Measurements from ENCODE around the gene TIE1. TPM values are rescaled to one million over a fixed set of nuclear protein-coding genes. Genes with fewer than 3 reads are reported as not detected.

Gene TIE1
- total RNA-seq, 1 donor from 2014 or later = 49.6 TPM

- no peak overlapping the region for H3K27ac ChIP-seq (ENCODE audit: low read depth, low read length)
- H3K4me3 ChIP-seq (ENCODE audit: low read length in 3 of 3) = no peak overlapping the region
- no peaks in the 10 kb centered on the region for H3K36me3 ChIP-seq (ENCODE audit: control insufficient read depth in 3 of 3, insufficient read depth in 3 of 3, low read length in 3 of 3)
- H3K27me3 ChIP-seq (ENCODE audit: control insufficient read depth in 3 of 3, insufficient read depth in 3 of 3, low read length in 3 of 3) = no peaks in the 10 kb centered on the region
- H3K4me1 ChIP-seq (ENCODE audit: control insufficient read depth in 3 of 3, insufficient read depth in 3 of 3, low read length in 3 of 3) = peaks cover 10 to 16% (median 13%) of the 10 kb centered on the region in 3 donors
- H3K9me3 ChIP-seq (ENCODE audit: control insufficient read depth in 3 of 3, low read length in 3 of 3) = no peaks in the 10 kb centered on the region
- H3K9ac ChIP-seq (ENCODE audit: low read depth in 1 of 3, low read length in 3 of 3) = no peak overlapping the region
Measured at GRCh38 chr1:43354936-43355335, 54.2 kb downstream of the TIE1 start.

DNA sequence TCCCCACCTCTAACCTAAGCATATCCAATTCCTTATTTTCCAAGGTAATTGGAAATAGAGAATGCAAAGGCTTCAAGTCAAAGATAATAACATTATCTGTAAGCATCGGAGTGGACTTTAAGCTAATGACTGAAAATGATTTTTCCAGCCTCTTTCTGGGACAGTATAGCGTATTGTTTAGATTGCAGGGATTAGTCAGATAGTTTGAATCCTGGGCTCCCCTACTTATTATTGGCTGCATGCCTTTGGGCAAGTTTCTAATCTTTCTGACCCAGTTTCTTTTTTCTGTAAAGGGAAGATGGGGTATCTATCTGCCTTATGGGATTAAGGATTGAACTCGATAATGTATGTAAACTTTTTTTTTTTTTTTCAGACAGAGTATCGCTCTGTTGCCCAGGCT, 56.5 kb downstream of the TIE1 start:
- H3K4me3 ChIP-seq (ENCODE audit: low read length in 3 of 3) = no peak overlapping the region
- no peak overlapping the region for H3K27ac ChIP-seq (ENCODE audit: low read depth, low read length)
- H3K9ac ChIP-seq (ENCODE audit: low read depth in 1 of 3, low read length in 3 of 3) = no peak overlapping the region
- peaks cover 11 to 17% (median 11%) of the 10 kb centered on the region in 3 donors for H3K36me3 ChIP-seq (ENCODE audit: control insufficient read depth in 3 of 3, insufficient read depth in 3 of 3, low read length in 3 of 3)
- no peaks in the 10 kb centered on the region for H3K9me3 ChIP-seq (ENCODE audit: control insufficient read depth in 3 of 3, low read length in 3 of 3)
- H3K4me1 ChIP-seq (ENCODE audit: control insufficient read depth in 3 of 3, insufficient read depth in 3 of 3, low read length in 3 of 3) = peaks cover 10 to 16% (median 13%) of the 10 kb centered on the region in 3 donors
- H3K27me3 ChIP-seq (ENCODE audit: control insufficient read depth in 3 of 3, insufficient read depth in 3 of 3, low read length in 3 of 3) = no peaks in the 10 kb centered on the region

DNA sequence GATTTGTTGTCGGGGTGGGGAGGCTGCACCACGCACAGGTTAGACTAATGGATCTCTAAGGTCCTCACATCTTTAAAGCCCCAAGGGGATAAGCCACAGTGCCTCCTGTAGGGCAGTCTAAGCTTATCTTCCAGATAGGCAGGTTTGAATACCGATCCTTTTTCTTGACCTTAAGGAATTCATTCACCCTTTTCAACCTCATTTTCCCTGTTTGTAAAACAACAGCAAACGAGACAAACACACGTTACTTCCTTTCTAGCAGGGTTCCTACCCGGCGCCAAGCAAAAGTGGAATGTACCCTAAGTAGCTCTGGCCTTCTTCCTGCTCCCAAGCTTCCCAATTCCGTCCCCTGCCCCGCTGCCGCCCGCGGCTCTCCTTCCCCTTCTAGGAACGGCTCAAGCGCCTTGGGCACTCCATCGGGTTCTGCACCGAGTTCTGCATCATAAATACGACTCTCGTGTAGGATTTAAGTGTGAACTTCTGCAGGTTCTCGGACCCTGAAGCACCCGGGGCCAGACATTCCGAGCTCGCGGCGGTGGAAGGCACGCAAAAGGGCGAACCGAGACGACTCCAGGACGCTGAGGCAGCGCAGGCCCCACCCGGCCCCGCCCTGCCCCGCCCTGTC, 57.5 kb downstream of the TIE1 start:
- H3K9ac ChIP-seq (ENCODE audit: low read depth in 1 of 3, low read length in 3 of 3) = peak overlapping the region; percentile 84 to 93 (median 84)
- no peaks in the 10 kb centered on the region for H3K9me3 ChIP-seq (ENCODE audit: control insufficient read depth in 3 of 3, low read length in 3 of 3)
- peaks cover 10 to 16% (median 13%) of the 10 kb centered on the region in 3 donors for H3K4me1 ChIP-seq (ENCODE audit: control insufficient read depth in 3 of 3, insufficient read depth in 3 of 3, low read length in 3 of 3)
- peak overlapping the region; percentile 69 to 87 (median 86) for H3K4me3 ChIP-seq (ENCODE audit: low read length in 3 of 3)
- H3K27ac ChIP-seq (ENCODE audit: low read depth, low read length) = peak overlapping the region; percentile 76
- H3K27me3 ChIP-seq (ENCODE audit: control insufficient read depth in 3 of 3, insufficient read depth in 3 of 3, low read length in 3 of 3) = no peaks in the 10 kb centered on the region
- H3K36me3 ChIP-seq (ENCODE audit: control insufficient read depth in 3 of 3, insufficient read depth in 3 of 3, low read length in 3 of 3) = peaks cover 18 to 24% (median 19%) of the 10 kb centered on the region in 3 donors

- H3K27me3 ChIP-seq (ENCODE audit: control insufficient read depth in 3 of 3, insufficient read depth in 3 of 3, low read length in 3 of 3) = no peaks in the 10 kb centered on the region
- H3K9me3 ChIP-seq (ENCODE audit: control insufficient read depth in 3 of 3, low read length in 3 of 3) = no peaks in the 10 kb centered on the region
- H3K4me3 ChIP-seq (ENCODE audit: low read length in 3 of 3) = peak within 1 kb of the TSS; percentile 69 to 87 (median 86)
- peaks cover 26 to 32% (median 27%) of the 10 kb centered on the region in 3 donors for H3K36me3 ChIP-seq (ENCODE audit: control insufficient read depth in 3 of 3, insufficient read depth in 3 of 3, low read length in 3 of 3)
- H3K4me1 ChIP-seq (ENCODE audit: control insufficient read depth in 3 of 3, insufficient read depth in 3 of 3, low read length in 3 of 3) = peaks cover 10 to 16% (median 13%) of the 10 kb centered on the region in 3 donors
- peak within 1 kb of the TSS; percentile 76 for H3K27ac ChIP-seq (ENCODE audit: low read depth, low read length)
- H3K9ac ChIP-seq (ENCODE audit: low read depth in 1 of 3, low read length in 3 of 3) = peak within 1 kb of the TSS; percentile 84 to 93 (median 84)
Measured at GRCh38 chr1:43358746-43359693, 58.2 kb downstream of the TIE1 start, which contains the start of gene CDC20. TSS of gene CDC20 (plus strand) at chr1:43358981. CDS start at chr1:43359216, 235 bp downstream.

GRCh38 chr1:43359696-43360095, 58.9 kb downstream of the TIE1 start:
- peaks cover 32 to 39% (median 33%) of the 10 kb centered on the region in 3 donors for H3K36me3 ChIP-seq (ENCODE audit: control insufficient read depth in 3 of 3, insufficient read depth in 3 of 3, low read length in 3 of 3)
- H3K9ac ChIP-seq (ENCODE audit: low read depth in 1 of 3, low read length in 3 of 3) = no peak overlapping the region
- H3K4me3 ChIP-seq (ENCODE audit: low read length in 3 of 3) = no peak overlapping the region
- H3K4me1 ChIP-seq (ENCODE audit: control insufficient read depth in 3 of 3, insufficient read depth in 3 of 3, low read length in 3 of 3) = peaks cover 10 to 16% (median 13%) of the 10 kb centered on the region in 3 donors
- H3K9me3 ChIP-seq (ENCODE audit: control insufficient read depth in 3 of 3, low read length in 3 of 3) = no peaks in the 10 kb centered on the region
- no peaks in the 10 kb centered on the region for H3K27me3 ChIP-seq (ENCODE audit: control insufficient read depth in 3 of 3, insufficient read depth in 3 of 3, low read length in 3 of 3)
- H3K27ac ChIP-seq (ENCODE audit: low read depth, low read length) = no peak overlapping the region

DNA sequence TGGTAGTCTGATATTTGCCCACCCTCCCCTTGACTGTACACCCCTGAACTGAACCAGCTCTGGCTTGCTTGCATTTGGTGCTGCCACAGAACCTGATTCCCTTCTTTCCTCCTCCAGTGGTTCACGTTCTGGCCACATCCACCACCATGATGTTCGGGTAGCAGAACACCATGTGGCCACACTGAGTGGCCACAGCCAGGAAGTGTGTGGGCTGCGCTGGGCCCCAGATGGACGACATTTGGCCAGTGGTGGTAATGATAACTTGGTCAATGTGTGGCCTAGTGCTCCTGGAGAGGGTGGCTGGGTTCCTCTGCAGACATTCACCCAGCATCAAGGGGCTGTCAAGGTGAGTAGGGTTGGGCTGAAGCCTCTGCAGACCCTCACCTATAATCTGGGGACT, 59.8 kb downstream of the TIE1 start:
- Histone ChIP-seq H3K9ac (ENCODE audit: low read depth in 1 of 3, low read length in 3 of 3) (no peak overlapping the region), H3K9me3 (ENCODE audit: control insufficient read depth in 3 of 3, low read length in 3 of 3) (no peaks in the 10 kb centered on the region), H3K27ac (ENCODE audit: low read depth, low read length) (no peak overlapping the region), H3K27me3 (ENCODE audit: control insufficient read depth in 3 of 3, insufficient read depth in 3 of 3, low read length in 3 of 3) (no peaks in the 10 kb centered on the region), H3K36me3 (ENCODE audit: control insufficient read depth in 3 of 3, insufficient read depth in 3 of 3, low read length in 3 of 3) (peaks cover 42 to 48% (median 42%) of the 10 kb centered on the region in 3 donors), H3K4me3 (ENCODE audit: low read length in 3 of 3) (no peak overlapping the region), H3K4me1 (ENCODE audit: control insufficient read depth in 3 of 3, insufficient read depth in 3 of 3, low read length in 3 of 3) (peaks cover 10 to 16% (median 13%) of the 10 kb centered on the region in 3 donors)

- Histone ChIP-seq H3K36me3 (ENCODE audit: control insufficient read depth in 3 of 3, insufficient read depth in 3 of 3, low read length in 3 of 3) (peaks cover 42 to 51% (median 44%) of the 10 kb centered on the region in 3 donors), H3K4me1 (ENCODE audit: control insufficient read depth in 3 of 3, insufficient read depth in 3 of 3, low read length in 3 of 3) (peaks cover 18 to 23% (median 21%) of the 10 kb centered on the region in 3 donors)
Measured at GRCh38 chr1:43363283-43363934, 62.6 kb downstream of the TIE1 start.

DNA sequence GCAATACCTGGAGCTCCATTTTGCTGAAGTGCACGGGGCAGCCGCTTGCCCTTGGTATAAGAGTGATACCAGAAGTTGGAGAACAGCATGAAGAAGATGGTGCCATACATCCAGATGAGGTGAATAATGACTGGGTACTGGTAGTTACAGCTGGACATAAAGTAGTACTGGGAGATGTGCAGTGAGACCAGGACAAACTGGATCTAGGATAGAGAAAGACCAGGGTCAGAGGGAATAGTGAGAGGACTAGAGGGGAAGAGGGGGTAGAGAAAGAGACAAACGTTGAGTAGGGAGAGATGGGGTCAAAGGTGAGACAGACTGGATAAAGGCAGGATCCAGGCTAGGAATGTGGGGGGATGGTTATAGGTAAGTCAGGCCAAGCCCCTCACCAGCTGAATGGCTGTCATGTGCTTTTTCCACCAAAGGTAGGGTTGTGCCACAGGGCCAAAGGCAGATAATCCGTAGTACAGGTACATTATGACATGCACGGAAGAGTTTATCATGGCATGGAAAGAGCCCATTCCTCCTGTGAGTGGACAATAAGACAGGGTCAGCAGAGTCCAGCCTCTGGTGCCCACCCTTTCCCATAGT, 63.2 kb downstream of the TIE1 start:
- Histone ChIP-seq H3K36me3 (ENCODE audit: control insufficient read depth in 3 of 3, insufficient read depth in 3 of 3, low read length in 3 of 3) (peaks cover 42 to 51% (median 44%) of the 10 kb centered on the region in 3 donors), H3K4me1 (ENCODE audit: control insufficient read depth in 3 of 3, insufficient read depth in 3 of 3, low read length in 3 of 3) (peaks cover 21 to 27% (median 26%) of the 10 kb centered on the region in 3 donors), H3K9me3 (ENCODE audit: control insufficient read depth in 3 of 3, low read length in 3 of 3) (no peaks in the 10 kb centered on the region), H3K27me3 (ENCODE audit: control insufficient read depth in 3 of 3, insufficient read depth in 3 of 3, low read length in 3 of 3) (no peaks in the 10 kb centered on the region), H3K4me3 (ENCODE audit: low read length in 3 of 3) (no peak overlapping the region), H3K9ac (ENCODE audit: low read depth in 1 of 3, low read length in 3 of 3) (no peak overlapping the region), H3K27ac (ENCODE audit: low read depth, low read length) (no peak overlapping the region)

More at GRCh38 chr1:43363283-43363934, 62.6 kb downstream of the TIE1 start:
- Histone ChIP-seq H3K27ac (ENCODE audit: low read depth, low read length) (no peak overlapping the region), H3K4me3 (ENCODE audit: low read length in 3 of 3) (no peak overlapping the region), H3K27me3 (ENCODE audit: control insufficient read depth in 3 of 3, insufficient read depth in 3 of 3, low read length in 3 of 3) (no peaks in the 10 kb centered on the region), H3K9me3 (ENCODE audit: control insufficient read depth in 3 of 3, low read length in 3 of 3) (no peaks in the 10 kb centered on the region), H3K9ac (ENCODE audit: low read depth in 1 of 3, low read length in 3 of 3) (no peak overlapping the region)

- peaks cover 44 to 48% (median 44%) of the 10 kb centered on the region in 3 donors for H3K36me3 ChIP-seq (ENCODE audit: control insufficient read depth in 3 of 3, insufficient read depth in 3 of 3, low read length in 3 of 3)
- no peaks in the 10 kb centered on the region for H3K9me3 ChIP-seq (ENCODE audit: control insufficient read depth in 3 of 3, low read length in 3 of 3)
- no peaks in the 10 kb centered on the region for H3K27me3 ChIP-seq (ENCODE audit: control insufficient read depth in 3 of 3, insufficient read depth in 3 of 3, low read length in 3 of 3)
- H3K4me1 ChIP-seq (ENCODE audit: control insufficient read depth in 3 of 3, insufficient read depth in 3 of 3, low read length in 3 of 3) = peaks cover 19 to 22% (median 20%) of the 10 kb centered on the region in 3 donors
- peak overlapping the region in 1 of 3 donors; percentile 22 for H3K4me3 ChIP-seq (ENCODE audit: low read length in 3 of 3)
- peak overlapping the region in 1 of 3 donors; percentile 40 for H3K9ac ChIP-seq (ENCODE audit: low read depth in 1 of 3, low read length in 3 of 3)
- no peak overlapping the region for H3K27ac ChIP-seq (ENCODE audit: low read depth, low read length)
Measured at GRCh38 chr1:43365678-43366077, 64.9 kb downstream of the TIE1 start.
